HG02970 (cell line): ENCODE data around the gene GRK2.

ENCODE experiments used
- ATAC-seq: cut with Tn5 transposase; IDR thresholded peaks from one replicate; pipeline ENCODE4 v1.9.1; 2021; ENCODE audit warnings: mild to moderate bottlenecking, moderate library complexity, moderate number of reproducible peaks; ENCODE audit not compliant: unreplicated experiment, low FRiP score

Gene GRK2

DNA sequence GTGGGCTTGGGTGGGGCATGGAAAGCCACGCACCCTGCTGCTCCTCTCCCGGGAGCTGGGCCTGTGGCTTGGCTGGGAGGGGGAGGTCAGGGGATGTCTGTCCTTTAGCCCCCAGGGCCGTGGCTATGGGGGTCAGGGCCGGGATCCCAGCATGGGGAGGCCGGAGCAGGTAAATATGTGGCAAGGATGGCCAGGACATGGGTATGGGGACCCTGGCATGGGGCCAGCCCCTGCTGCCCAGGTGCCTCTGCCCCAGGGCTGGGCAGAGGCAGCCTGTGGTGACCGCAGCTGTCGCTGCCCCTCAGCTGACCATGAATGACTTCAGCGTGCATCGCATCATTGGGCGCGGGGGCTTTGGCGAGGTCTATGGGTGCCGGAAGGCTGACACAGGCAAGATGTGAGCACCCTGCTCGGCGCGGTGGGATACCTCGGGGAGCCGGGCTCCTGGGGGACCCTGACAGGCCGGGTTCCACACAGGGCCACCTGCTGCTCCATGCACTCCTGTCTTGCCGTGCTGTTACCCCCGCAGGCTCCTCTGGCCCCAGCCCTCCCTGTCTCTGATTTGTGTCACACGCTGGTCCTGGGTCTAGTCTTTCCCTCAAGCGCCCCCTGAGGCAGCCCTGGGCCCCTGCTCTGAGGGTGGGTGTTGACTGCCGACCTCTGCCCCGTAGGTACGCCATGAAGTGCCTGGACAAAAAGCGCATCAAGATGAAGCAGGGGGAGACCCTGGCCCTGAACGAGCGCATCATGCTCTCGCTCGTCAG lies 14.7 kb downstream of the GRK2 start:
- ATAC-seq: no peak

DNA sequence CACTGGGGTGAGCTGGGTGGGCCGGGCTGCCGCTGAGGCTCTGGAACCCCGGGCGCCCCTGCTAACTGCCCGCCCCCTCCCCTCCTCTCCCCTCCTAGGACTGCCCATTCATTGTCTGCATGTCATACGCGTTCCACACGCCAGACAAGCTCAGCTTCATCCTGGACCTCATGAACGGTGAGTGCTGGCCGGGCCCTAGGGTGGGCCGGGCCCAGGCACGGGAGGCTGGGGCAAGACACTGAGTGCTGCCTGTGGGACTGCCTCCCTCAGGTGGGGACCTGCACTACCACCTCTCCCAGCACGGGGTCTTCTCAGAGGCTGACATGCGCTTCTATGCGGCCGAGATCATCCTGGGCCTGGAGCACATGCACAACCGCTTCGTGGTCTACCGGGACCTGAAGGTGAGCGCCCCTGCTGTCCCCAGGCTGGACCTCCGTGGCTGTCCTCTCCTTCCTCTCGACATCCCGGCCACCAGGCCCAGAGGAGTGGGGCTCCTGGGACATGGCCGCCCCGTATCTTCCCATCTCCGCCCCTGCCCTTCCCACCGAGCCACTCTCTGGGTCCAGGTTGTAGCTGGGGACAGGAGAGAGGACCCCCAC lies 15.4 kb downstream of the GRK2 start:
- no peak for ATAC-seq

DNA sequence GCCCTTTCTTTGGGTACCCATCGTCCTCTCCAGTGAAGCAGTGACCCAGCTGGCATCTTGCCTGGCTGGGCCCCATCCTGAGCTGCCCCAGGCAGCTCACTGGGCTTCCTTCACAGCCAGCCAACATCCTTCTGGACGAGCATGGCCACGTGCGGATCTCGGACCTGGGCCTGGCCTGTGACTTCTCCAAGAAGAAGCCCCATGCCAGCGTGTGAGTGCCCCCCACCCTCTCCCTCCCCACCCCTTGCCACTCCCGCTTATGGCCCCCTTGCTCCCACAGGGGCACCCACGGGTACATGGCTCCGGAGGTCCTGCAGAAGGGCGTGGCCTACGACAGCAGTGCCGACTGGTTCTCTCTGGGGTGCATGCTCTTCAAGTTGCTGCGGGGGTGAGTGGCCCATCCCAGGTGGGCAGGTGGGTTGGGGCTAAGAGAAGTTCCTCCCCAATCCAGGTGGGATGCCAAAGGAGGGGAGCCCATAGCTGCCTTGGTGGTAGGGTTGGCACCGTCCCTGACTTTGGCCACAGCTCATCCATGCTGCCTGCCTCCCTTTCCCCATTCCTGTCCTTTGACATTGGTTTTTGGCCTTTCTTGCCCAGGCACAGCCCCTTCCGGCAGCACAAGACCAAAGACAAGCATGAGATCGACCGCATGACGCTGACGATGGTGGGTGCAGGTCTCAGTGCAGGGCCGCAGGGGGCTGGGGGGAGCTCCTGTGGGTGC lies 16.0 kb downstream of the GRK2 start:
- no peak for ATAC-seq

DNA sequence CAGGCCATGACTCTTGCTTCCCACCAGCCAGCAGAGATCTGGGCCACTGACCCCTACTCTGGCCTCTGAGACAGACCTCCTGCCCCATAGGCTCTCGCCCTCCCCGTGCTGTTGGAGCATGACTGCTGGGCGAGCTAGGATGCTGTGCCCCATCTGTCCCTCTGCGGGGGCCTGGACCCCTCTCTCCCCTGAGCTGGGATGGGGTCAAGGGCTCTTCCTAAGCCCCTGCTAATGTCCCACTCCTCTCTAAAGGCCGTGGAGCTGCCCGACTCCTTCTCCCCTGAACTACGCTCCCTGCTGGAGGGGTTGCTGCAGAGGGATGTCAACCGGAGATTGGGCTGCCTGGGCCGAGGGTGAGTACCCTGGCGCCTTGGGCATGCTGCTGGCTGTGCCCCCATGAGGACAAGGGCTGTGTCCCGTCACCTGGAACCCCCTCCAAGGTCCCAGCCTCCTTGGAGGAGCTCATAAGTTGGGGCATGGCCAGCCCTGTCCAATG lies 16.7 kb downstream of the GRK2 start:
- ATAC-seq: no peak

DNA sequence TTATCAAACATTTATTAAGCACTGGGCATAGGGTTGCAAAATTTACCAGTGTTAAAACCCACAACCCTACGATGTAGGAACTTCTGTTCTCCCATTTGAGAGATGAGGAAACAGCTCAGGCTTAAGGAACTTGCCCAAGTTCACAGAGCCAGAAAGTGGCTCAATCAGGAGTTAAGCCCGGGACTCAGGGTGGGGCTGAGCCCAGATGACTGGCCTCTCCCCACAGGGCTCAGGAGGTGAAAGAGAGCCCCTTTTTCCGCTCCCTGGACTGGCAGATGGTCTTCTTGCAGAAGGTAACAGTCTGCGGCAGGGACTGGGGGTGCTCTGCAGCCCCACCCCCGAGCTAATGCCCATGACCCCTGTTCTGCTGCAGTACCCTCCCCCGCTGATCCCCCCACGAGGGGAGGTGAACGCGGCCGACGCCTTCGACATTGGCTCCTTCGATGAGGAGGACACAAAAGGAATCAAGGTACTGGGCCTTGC lies 17.2 kb downstream of the GRK2 start:
- ATAC-seq: no peak

DNA sequence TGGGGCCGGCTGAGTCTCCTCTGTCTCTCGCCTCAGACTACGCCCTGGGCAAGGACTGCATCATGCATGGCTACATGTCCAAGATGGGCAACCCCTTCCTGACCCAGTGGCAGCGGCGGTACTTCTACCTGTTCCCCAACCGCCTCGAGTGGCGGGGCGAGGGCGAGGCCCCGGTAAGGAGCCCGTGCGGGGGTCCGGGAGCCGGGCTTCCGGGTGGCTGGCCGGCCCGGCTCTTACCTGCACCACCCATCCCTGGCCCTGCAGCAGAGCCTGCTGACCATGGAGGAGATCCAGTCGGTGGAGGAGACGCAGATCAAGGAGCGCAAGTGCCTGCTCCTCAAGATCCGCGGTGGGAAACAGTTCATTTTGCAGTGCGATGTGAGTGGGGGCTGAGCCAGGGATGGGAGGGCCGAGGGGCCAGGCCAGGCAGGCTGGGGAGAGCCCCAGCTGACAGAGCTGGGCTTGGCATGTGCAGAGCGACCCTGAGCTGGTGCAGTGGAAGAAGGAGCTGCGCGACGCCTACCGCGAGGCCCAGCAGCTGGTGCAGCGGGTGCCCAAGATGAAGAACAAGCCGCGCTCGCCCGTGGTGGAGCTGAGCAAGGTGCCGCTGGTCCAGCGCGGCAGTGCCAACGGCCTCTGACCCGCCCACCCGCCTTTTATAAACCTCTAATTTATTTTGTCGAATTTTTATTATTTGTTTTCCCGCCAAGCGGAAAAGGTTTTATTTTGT lies 18.7 kb downstream of the GRK2 start:
- no peak for ATAC-seq

DNA sequence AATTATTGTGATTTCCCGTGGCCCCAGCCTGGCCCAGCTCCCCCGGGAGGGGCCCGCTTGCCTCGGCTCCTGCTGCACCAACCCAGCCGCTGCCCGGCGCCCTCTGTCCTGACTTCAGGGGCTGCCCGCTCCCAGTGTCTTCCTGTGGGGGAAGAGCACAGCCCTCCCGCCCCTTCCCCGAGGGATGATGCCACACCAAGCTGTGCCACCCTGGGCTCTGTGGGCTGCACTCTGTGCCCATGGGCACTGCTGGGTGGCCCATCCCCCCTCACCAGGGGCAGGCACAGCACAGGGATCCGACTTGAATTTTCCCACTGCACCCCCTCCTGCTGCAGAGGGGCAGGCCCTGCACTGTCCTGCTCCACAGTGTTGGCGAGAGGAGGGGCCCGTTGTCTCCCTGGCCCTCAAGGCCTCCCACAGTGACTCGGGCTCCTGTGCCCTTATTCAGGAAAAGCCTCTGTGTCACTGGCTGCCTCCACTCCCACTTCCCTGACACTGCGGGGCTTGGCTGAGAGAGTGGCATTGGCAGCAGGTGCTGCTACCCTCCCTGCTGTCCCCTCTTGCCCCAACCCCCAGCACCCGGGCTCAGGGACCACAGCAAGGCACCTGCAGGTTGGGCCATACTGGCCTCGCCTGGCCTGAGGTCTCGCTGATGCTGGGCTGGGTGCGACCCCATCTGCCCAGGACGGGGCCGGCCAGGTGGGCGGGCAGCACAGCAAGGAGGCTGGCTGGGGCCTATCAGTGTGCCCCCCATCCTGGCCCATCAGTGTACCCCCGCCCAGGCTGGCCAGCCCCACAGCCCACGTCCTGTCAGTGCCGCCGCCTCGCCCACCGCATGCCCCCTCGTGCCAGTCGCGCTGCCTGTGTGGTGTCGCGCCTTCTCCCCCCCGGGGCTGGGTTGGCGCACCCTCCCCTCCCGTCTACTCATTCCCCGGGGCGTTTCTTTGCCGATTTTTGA lies 19.5 kb downstream of the GRK2 start:
- ATAC-seq: no peak

DNA sequence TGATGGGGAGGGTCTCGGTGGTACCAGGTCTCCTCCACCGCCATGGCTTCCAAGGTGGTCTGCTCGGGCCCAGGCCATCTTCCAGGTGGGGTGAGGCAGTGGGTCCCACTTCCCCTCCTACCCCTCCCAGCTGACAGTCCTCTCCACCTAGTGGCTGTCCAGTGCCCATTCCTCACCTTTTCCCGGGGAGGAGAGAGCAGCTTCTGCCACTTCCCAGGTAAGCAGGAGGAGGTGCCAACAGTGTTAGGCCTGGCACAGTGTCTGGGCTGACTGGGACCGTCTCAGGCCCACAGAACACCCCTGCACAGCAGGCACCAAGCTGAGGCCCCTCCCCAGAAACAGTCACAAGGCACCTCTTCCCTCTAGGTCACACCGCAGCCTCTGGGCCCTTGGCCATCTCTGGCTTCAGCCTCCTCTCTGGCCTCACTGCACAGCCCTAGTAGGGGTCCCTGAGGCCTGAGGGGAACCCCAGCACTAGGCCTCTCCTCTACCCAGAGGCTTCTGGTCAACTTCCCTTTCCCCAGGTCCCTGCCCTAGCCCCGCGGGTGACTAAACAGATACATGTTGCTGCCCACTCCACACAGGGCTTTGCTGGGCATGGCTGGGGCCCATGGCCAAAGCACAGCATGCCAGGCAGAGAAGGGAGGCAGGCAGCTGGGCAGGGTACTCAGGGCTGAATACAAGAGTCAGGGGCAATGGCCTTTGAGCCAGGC lies 20.5 kb downstream of the GRK2 start:
- no peak for ATAC-seq

DNA sequence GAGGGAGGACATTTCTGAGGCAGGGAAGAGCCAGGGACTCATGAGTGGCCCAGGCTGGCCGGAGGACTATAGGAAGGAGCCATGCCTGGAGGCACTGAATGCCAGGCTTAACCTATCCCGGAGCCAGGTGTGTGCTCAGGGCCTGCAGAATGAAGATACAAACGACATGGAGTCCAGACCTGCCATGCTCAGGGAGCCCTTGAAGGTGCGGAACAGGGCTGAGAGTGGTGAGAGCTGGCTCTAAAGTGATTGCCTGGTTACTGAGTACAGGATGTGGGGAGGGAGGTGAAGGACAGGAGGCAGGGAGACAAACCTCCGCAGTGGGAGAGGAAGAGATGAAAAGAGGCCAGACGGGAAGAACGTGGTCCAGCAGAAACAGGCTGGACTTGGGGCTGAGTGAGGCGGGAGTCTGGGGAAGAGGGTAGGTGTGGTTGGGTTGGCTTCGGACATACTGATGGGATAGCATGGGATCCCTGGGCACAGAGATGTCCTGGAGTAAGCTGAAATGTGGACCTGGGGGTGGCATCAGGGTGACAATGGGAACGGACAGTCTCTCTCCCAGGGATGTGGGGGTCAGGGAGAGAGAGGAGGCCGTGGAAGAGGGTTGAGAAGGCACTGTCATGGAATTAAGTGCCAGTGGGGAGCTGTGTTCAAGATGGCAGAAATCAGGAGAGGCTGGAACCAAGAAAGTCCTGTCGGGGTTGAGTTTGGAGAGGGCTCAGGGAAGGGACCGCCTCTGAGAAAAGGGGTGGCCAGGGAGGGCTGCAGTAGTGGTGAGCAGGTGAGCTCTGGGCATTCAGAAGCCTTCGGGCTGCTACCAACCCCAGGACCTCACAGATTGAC lies 21.3 kb downstream of the GRK2 start:
- no peak for ATAC-seq

DNA sequence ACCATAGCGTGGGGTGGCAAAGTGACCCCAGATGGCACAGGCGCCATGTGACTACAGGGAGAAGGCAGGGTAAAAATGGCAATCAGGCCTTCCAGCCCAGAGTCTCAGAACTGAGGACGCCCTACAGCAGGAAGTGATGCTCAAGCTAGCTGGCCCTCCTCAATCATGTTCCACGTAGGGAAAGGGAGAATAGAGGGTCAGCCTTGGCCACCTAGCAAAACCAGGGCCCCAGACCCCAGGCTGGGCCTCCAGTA lies 21.9 kb downstream of the GRK2 start:
- no peak for ATAC-seq

DNA sequence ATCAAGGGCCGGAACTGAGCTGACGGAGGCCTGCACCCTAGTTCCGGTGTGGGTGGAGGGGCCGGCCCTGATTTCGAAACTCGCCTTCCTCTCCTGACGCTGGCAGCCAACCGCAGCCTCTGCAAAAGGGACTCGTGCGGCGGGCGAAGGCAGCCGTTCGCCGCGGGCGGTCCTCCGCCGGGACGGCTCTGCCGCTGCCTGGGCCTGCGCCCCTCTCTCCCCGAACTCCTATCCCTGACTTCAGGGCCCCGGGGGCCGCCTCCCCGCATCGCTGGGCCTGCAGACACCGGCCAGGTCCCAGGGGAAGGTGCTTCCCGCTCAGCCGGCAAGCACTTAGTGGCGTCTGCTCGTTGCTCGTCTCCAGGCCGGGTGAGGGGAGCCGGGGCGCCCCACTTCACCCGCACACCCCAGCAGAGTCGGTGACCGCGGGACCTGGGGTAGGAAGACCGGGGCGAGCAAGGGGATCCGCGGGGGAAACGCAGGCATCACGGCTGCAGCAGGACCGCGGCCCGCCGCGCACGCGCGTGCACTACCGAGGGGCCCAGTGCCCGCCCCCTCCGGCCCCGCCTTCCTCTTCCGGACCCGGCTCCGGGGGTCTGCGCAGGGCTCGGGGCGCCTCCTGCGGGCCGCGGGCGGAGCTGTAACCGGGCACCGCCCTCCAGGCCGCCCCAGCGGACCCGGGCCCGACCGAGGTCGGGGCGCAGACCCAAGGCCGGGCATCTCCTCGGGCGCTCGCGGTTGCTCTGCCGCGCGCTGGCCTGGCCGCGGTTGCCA lies 22.4 kb downstream of the GRK2 start:
- ATAC-seq: peak; percentile 60

DNA sequence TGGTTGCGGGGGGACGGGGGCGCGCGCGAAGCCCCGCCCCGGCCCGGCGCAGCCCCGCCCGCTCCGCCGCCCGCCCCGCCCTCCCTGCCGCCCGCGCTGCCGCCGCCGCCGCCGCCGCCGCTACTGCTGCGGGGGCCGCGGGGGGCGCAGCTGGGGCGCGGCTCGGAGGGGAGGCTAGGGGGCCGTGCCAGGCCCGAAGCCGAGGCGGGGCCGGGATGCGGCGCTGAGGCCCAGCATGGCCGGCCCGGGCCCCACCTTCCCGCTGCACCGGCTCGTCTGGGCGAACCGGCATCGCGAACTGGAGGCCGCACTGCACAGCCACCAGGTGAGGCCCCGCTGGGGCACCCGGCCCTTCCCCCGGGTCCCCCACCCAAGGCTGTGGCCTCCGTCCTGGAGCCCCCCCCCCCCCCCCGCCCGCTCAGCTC lies 23.0 kb downstream of the GRK2 start, which contains the start of gene ANKRD13D:
Gene ANKRD13D (plus strand): TSS at position 78 of the 425 bp plus-strand sequence. CDS start 158 bp downstream, at position 236.
- ATAC-seq: peak; percentile 41

DNA sequence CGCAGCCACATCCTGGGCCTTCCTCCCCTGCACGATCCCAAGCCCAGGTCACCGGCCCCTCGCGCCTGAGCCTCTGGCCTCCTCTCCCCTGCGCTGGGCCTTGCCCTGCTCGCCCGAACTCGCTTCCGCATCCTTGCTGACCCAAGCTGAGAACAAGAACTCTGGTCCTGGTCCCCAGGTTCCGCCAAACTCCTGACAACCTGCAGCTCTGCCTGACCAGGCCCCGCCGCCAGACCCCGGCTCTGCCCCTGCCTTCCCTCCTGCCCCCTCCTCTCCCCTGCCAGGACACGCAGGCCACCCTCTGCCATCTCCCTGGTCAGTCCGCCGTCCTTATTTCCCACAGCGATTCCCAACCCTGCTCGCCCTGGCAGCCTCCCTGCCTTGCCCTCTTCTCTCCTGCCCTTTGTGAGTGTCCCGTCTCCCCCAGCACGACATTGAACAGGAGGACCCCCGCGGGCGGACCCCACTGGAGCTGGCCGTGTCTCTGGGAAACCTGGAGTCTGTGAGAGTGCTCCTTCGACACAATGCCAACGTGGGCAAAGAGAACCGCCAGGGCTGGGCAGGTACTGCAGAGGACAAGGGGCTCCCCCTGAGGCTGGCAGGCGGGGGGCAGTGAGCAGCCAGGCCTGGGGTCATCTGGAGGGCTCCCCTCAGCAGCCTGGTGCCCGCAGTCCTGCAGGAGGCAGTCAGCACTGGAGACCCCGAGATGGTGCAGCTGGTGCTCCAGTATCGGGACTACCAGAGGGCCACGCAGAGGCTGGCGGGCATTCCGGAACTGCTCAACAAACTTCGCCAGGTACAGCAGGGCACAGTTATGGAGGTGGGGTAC lies 23.6 kb downstream of the GRK2 start:
- ATAC-seq: no peak

DNA sequence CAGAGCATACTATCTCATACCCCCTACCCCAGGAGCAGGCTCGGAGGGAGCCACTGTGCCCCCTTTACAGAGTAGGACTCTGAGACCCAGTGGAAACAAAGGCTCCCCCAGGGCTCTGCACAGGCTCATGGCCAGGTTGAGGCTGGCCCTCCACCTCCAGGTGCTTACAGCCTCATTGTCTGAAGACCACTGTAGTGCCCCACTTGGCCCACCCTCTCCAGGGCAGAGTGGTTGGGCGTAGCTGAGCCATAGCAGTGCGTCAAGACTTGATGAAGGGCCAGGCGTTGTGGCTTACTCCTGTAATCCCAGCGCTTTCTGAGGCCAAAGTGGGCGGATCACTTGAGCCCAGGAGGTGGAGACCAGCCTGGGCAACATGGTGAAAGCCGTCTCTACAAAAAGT lies 24.5 kb downstream of the GRK2 start:
- no peak for ATAC-seq

DNA sequence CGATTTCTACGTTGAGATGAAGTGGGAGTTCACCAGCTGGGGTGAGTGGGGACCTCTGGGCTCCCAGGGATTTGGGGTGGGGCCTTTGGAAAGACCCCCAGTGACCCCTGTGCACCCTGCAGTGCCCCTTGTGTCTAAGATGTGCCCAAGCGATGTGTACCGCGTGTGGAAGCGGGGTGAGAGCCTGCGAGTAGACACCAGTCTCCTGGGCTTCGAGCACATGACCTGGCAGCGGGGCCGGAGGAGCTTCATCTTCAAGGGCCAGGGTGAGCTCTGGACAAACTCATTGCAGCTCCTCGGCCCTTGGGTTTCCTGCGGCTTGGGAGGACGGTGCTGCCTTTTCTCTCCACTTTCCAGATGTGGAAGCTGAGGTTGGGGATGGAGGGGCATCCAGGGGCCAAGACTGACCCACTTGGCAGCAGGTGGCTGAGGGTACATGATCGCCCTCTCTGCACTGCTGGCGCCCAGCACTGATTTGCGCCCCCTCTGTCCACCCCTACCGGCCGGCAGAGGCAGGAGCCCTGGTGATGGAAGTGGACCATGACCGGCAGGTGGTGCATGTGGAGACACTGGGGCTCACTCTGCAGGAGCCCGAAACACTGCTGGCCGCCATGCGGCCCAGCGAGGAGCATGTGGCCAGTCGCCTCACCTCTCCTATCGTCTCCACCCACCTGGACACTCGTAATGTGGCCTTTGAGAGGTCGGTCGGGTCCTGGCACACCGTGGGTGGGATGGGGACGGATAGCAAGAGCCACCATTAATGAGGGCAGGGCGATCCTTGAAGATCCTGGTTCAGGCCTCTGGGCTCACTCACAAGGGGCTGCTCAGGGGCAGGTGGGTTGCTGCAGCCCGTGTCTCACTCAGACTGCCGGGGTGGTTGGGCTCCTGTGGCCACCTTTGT lies 25.5 kb downstream of the GRK2 start:
- ATAC-seq: no peak

DNA sequence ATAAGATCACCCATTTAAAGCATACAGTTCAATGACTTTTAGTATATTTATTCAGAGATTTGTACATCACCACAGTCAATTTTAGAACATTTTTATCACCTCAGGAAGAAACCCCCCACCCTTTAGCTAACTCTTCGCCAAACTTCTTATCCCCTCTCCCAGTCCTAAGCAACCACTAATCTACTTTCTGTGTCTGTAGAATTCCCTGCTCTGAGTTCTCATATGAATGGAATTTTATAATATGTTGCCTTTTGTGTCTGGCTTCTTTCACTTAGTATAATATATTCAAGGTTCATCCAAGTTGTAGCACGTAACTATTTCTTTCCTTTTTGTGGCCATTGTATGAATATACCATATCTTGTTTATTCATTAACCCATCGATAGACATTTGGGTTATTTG lies 26.4 kb downstream of the GRK2 start:
- no peak for ATAC-seq
